IMR-90 (cell line): ENCODE measurements around the gene GRIN1. TPM values are rescaled to one million over a fixed set of nuclear protein-coding genes. Genes with fewer than 3 reads are reported as not detected.
A peak's percentile ranks its signal among the peaks of the same experiment; 100 is the strongest.

Source experiments
- ATAC-seq: fragments of 200-7000 bp; cut with Tn5 transposase; 2 replicates; pipeline ENCODE4 v1.9.1; 2020; ENCODE audit warnings: low read depth, mild to moderate bottlenecking, moderate library complexity
- BruUV-seq: library from RNA; stranded (reverse); fragments of 400-500 nt; replicated peaks from 2 replicates; lab custom pipeline; 2021; lab: Mats Ljungman, UMichigan
- CTCF ChIA-PET: fragments of 300-600 bp; formaldehyde crosslinking; extraction: SDS; loops from one replicate; lab custom pipeline; 2021; ENCODE audit warnings: antibody characterized with exemption; lab: Yijun Ruan, JAX
- POLR2A ChIA-PET: fragments of 300-600 bp; sonication (Branson Sonifier 250); formaldehyde crosslinking; loops from one replicate; lab custom pipeline; 2022; ENCODE audit warnings: antibody characterized with exemption; ENCODE audit not compliant: unreplicated experiment; lab: Charles Lee
- DNase-seq: peaks from one replicate; pipeline ENCODE4 v3.0.0; 2013
- H2AFZ ChIP-seq: replicated peaks from 2 replicates; pipeline ENCODE3; 2013; ENCODE audit warnings: low read length, mild to moderate bottlenecking; ENCODE audit not compliant: poor library complexity
- H2AK5ac ChIP-seq: 2 replicates; pipeline ENCODE4 v1.6.1; 2013; ENCODE audit warnings: low read depth, low read length, inconsistent platforms
- H2AK9ac ChIP-seq: replicated peaks from 2 replicates; pipeline ENCODE3; 2013; ENCODE audit warnings: mild to moderate bottlenecking, low read depth, low read length, moderate library complexity; ENCODE audit not compliant: poor library complexity
- H2BK120ac ChIP-seq: 2 replicates; pipeline ENCODE4 v1.6.1; 2013; ENCODE audit warnings: low read depth, low read length, inconsistent platforms
- H2BK15ac ChIP-seq: 3 replicates; pipeline ENCODE4 v1.6.1; 2013; ENCODE audit warnings: low read depth, low read length, inconsistent platforms
- H2BK20ac ChIP-seq: 2 replicates; pipeline ENCODE4 v1.6.1; 2013; ENCODE audit warnings: low read depth, mild to moderate bottlenecking, inconsistent platforms, low read length, moderate library complexity
- H2BK5ac ChIP-seq: 2 replicates; pipeline ENCODE4 v1.6.1; 2013; ENCODE audit warnings: mild to moderate bottlenecking, low read depth, low read length, inconsistent platforms; ENCODE audit not compliant: poor library complexity, severe bottlenecking
- H3K14ac ChIP-seq: replicated peaks from 2 replicates; pipeline ENCODE4 v1.6.1; 2013; ENCODE audit warnings: low read depth, low read length, inconsistent platforms
- H3K18ac ChIP-seq: 2 replicates; pipeline ENCODE4 v1.6.1; 2013; ENCODE audit warnings: low read depth, low read length, control low read depth
- H3K23ac ChIP-seq: 2 replicates; pipeline ENCODE4 v1.6.1; 2013; ENCODE audit warnings: low read depth, low read length, inconsistent platforms
- H3K27ac ChIP-seq: 2 replicates; pipeline ENCODE4 v1.5.1; 2013; ENCODE audit warnings: mild to moderate bottlenecking, control low read depth, low read length; ENCODE audit not compliant: insufficient read depth
- H3K27me3 ChIP-seq: 2 replicates; pipeline ENCODE4 v1.6.1; 2013; ENCODE audit warnings: low read length; ENCODE audit not compliant: control insufficient read depth, insufficient read depth
- H3K36me3 ChIP-seq: 2 replicates; pipeline ENCODE4 v1.6.1; 2013; ENCODE audit warnings: low read length, mixed read lengths; ENCODE audit not compliant: control insufficient read depth, insufficient read depth
- H3K4ac ChIP-seq: 2 replicates; pipeline ENCODE4 v1.6.1; 2013; ENCODE audit warnings: low read depth, low read length, inconsistent platforms
- H3K4me1 ChIP-seq: 2 replicates; pipeline ENCODE4 v1.6.1; 2013; ENCODE audit warnings: low read length, mixed read lengths; ENCODE audit not compliant: control insufficient read depth, insufficient read depth
- H3K4me2 ChIP-seq: 2 replicates; pipeline ENCODE4 v1.6.1; 2013; ENCODE audit warnings: low read depth, mild to moderate bottlenecking, control low read depth, low read length, moderate library complexity
- H3K4me3 ChIP-seq: 2 replicates; pipeline ENCODE4 v1.5.1; 2013; ENCODE audit warnings: low read depth, mild to moderate bottlenecking, control low read depth, low read length, moderate library complexity; ENCODE audit not compliant: insufficient read depth
- H3K56ac ChIP-seq: 2 replicates; pipeline ENCODE4 v1.6.1; 2013; ENCODE audit warnings: low read length, inconsistent platforms; ENCODE audit not compliant: insufficient read depth; ENCODE audit errors: extremely low read depth
- H3K79me1 ChIP-seq, 2 experiments: 2 replicates each; pipeline ENCODE4 v1.6.1; 2013; ENCODE audit warnings: low read length in 2 of 2, inconsistent platforms in 1 of 2, low read depth in 1 of 2
- H3K9ac ChIP-seq: 2 replicates; pipeline ENCODE4 v1.6.1; 2013; ENCODE audit warnings: low read depth, low read length, control low read depth
- H3K9me1 ChIP-seq: 2 replicates; pipeline ENCODE4 v1.6.1; 2013; ENCODE audit warnings: low read length, inconsistent platforms; ENCODE audit not compliant: insufficient read depth
- H3K9me3 ChIP-seq: 2 replicates; pipeline ENCODE4 v1.6.1; 2013; ENCODE audit warnings: low read length; ENCODE audit not compliant: control insufficient read depth, insufficient read depth
- H4K20me1 ChIP-seq: 2 replicates; pipeline ENCODE4 v1.6.1; 2013; ENCODE audit warnings: low read length, inconsistent platforms; ENCODE audit not compliant: insufficient read depth
- H4K5ac ChIP-seq: 2 replicates; pipeline ENCODE4 v1.6.1; 2013; ENCODE audit warnings: mild to moderate bottlenecking, low read depth, low read length, control low read depth
- H4K8ac ChIP-seq, 2 experiments: 2 replicates each; pipeline ENCODE4 v1.6.1; 2013; ENCODE audit warnings: low read depth in 2 of 2, low read length in 2 of 2, control low read depth in 1 of 2, inconsistent platforms in 1 of 2
- H4K91ac ChIP-seq: 2 replicates; pipeline ENCODE4 v1.6.1; 2013; ENCODE audit warnings: low read depth, low read length, inconsistent platforms; ENCODE audit not compliant: insufficient read depth
- RCOR1 ChIP-seq: IDR thresholded peaks from 2 replicates; pipeline ENCODE4 v1.6.1; 2012; ENCODE audit warnings: mild to moderate bottlenecking, low read length, improper control_type of control experiment; ENCODE audit not compliant: insufficient replicate concordance
- WGBS, 2 experiments: methylation state at CpG; one replicate each; pipeline versions ENCODE4 v1.1.5 to v1.1.7; 2013; ENCODE audit warnings: missing lambda C conversion rate in 2 of 2; ENCODE audit not compliant: insufficient read length in 1 of 2; ENCODE audit errors: extremely low coverage in 2 of 2; 5-methylcytosine and 5-hydroxymethylcytosine counted together
- dilution Hi-C: fragments of 300-500 bp; cut with HindIII; formaldehyde crosslinking; loops from one replicate; pipeline ENCODE4 v1.14.3; 2018; ENCODE audit warnings: low sequenced_read_pairs; ENCODE audit not compliant: unreplicated experiment
- in situ Hi-C: fragments of 300-500 bp; cut with MboI; formaldehyde crosslinking; loops from 3 replicates; pipeline ENCODE4 v1.14.3; 2019; ENCODE audit warnings: low sequenced_read_pairs, inconsistent platforms, mixed read lengths
- intact Hi-C: fragments of 100-400 bp; cut with micrococcal nuclease; formaldehyde crosslinking; loops from 2 replicates; pipeline ENCODE4 v1.10.0; 2022
- polyA plus RNA-seq, 3 experiments: library from polyadenylated mRNA; depleted of rRNA; stranded (reverse); fragments of >200 nt; gene quantifications; 2 replicates each; pipeline ENCODE4 v1.2.3, GENCODE V29; 2012; ENCODE audit warnings: low replicate concordance in 1 of 3
- total RNA-seq: library from RNA; depleted of rRNA; stranded (reverse); fragments of >200 nt; gene quantifications from 2 replicates; pipeline ENCODE4 v1.2.3, GENCODE V29; 2012

GRIN1 gene
- total and polyA plus RNA-seq, 2 of the 4 experiments (the other 2 are of a cell fraction): 0.09 TPM; not detected in 1

DNA sequence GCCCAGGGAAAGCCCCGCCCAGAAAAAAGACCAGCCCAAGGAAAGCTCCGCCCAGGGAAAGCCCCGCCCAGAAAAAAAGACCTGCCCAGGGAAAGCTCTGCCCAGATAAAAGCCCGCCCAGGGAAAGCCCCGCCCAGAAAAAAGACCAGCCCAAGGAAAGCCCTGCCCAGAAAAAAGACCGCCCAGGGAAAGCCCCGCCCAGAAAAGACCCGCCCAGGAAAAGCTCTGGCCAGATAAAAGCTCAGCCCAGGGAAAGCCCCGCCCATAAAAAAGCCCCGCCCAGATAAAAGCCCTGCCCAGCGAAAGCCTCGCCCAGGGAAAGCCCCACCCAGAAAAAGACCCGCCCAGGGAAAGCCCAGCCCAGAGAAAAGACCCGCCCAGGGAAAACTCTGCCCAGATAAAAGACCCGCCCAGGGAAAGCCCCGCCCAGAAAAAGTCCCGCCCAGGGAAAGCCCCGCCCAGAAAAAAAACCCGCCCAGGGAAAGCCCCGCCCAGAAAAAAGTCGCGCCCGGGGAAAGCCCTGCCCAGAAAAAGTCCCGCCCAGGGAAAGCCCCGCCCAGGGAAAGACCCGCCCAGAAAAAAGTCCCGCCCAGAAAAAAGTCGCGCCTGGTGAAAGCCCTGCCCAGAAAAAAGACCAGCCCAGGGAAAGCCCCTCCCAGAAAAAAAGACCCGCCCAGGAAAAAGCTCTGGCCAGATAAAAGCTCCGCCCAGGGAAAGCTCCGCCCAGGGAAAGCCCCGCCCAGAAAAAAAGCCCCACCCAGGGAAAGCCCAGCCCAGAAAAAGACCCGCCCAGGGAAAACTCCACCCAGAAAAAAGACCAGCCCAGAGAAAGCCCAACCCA is 11.9 kb downstream of the GRIN1 start:
- H3K36me3 ChIP-seq: no peaks in the 10 kb centered on the region
- 41% methylated on average over 10 of the region's 34 CpGs; no CpG with 5 or more reads in 1 of the 2 experiments for WGBS, 2 experiments
- POLR2A ChIA-PET: interaction anchor here (0.7 kb wide), 1 partner anchor 328 kb away, joined by 5 read pairs; no protein-coding TSS in a partner anchor
- H3K9ac ChIP-seq: no peak overlapping the region
- intact Hi-C loops (no loop called here), dilution Hi-C loops (no loop called here), in situ Hi-C loops (no loop called here)
- BruUV-seq: no TSS peak
- H2AK9ac ChIP-seq: no peak overlapping the region
- no peak overlapping the region for H2AFZ ChIP-seq
- no peak overlapping the region for H3K18ac ChIP-seq
- H4K8ac ChIP-seq: no peak overlapping the region
- H3K4ac ChIP-seq: no peak overlapping the region
- H4K91ac ChIP-seq: no peak overlapping the region
- no peaks in the 10 kb centered on the region for H4K20me1 ChIP-seq
- peaks cover 9% of the 10 kb centered on the region for H3K27me3 ChIP-seq
- no peak overlapping the region for H2BK20ac ChIP-seq
- ATAC-seq: peak; percentile 60
- H4K5ac ChIP-seq: no peak overlapping the region
- H2BK15ac ChIP-seq: no peak overlapping the region
- H3K23ac ChIP-seq: no peak overlapping the region
- H3K9me1 ChIP-seq: peaks cover 12% of the 10 kb centered on the region
- CTCF ChIA-PET: interaction anchor here (0.6 kb wide), 1 partner anchor 16 kb away, joined by 5 read pairs; no protein-coding TSS in a partner anchor
- no peak overlapping the region for H2BK120ac ChIP-seq
- H3K14ac ChIP-seq: no peak overlapping the region
- H3K56ac ChIP-seq: no peak overlapping the region
- no peak overlapping the region for H3K27ac ChIP-seq
- H3K4me1 ChIP-seq: no peaks in the 10 kb centered on the region
- H3K79me1 ChIP-seq: no peaks in the 10 kb centered on the region
- no peak overlapping the region for H3K4me2 ChIP-seq
- TF ChIP-seq RCOR1: no peak
- H3K9me3 ChIP-seq: no peaks in the 10 kb centered on the region
- H2AK5ac ChIP-seq: no peak overlapping the region
- H3K4me3 ChIP-seq: no peak overlapping the region
- H2BK5ac ChIP-seq: no peak overlapping the region
- DNase-seq: no peak
